ENCODE results near the gene ZCCHC24. TPM values are rescaled to one million over a fixed set of nuclear protein-coding genes. Genes with fewer than 3 reads are reported as not detected.
A peak's percentile ranks its signal among the peaks of the same experiment; 100 is the strongest.

The ZCCHC24 gene
- total RNA-seq, 1 experiment from 2014 or later = 3.8 TPM

DNA sequence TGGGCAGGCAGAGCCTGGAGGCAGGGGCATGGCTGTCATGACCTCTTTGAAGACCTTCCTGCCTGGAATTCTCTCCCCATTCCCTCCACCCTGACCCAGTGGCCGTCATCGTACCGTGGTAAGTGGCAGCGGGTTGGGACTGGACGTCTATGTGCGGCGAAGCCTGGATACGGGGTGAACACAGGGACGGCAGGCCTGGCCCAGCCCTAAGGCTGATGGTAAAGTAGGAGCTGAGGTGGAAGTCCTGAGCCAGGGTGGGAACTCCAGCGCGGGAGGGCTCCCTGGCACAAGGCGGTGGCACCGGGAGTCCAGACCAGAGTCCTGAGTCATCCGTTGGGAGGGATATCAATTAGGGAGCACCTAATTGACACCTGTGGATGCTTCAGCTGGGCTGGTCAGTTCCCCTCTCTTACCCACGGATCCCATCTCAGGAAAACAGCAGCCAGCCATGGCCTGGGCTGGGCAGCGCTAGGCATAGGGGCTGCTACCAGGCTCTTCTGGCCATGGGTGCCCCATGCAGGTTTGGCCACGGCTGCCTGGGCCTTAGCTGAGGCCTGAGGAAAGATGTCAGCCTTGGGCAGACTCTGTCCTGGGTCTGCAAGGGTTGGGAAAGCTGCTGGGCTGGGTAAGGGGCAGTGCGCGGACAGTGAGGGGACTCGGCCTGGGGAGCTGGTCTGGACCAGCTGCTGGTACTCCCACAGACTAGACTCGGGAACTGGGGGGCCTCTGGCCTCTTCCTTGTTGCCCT lies 94.8 kb downstream of the ZCCHC24 start:
- H4K20me1 ChIP-seq (ENCODE audit: control insufficient read depth, insufficient read depth, insufficient read length) = no peaks in the 10 kb centered on the region
- H2BK20ac ChIP-seq (ENCODE audit: low read depth, low read length, poor library complexity, severe bottlenecking) = no peak overlapping the region
- Mint-ChIP-seq H3K9me3 (no peaks in the 10 kb centered on the region), H3K4me1 (peaks cover 8 to 17% of the 10 kb centered on the region in 2 experiments; a peak in 3 of 4 replicates), H3K4me3 (no peak overlapping the region; a peak in 1 of 5 replicates), H3K27ac (no peak overlapping the region), H3K27me3 (ENCODE audit: low read depth) (no peaks in the 10 kb centered on the region; the same call in 1 of the 2 replicates), H3K36me3 (ENCODE audit: insufficient read depth in 1 of 3, low read depth in 3 of 3) (peaks cover 42 to 69% (median 65%) of the 10 kb centered on the region in 3 experiments; a peak in 6 of 7 replicates)
- H4K91ac ChIP-seq (ENCODE audit: insufficient read length, low read depth, low read length) = no peak overlapping the region
- 0 out of 2 replicates have a peak, but pooled peaks cover 5% of the 10 kb centered on the region for H3K4me1 ChIP-seq (ENCODE audit: insufficient read depth, low read length)
- no peak overlapping the region for H3K9ac ChIP-seq (ENCODE audit: extremely low read depth, insufficient read length, low read length)
- no peak overlapping the region for H2AFZ ChIP-seq (ENCODE audit: low read length)
- H3K9me3 ChIP-seq (ENCODE audit: control insufficient read depth, low read depth, low read length) = no peaks in the 10 kb centered on the region
- H2AK5ac ChIP-seq (ENCODE audit: insufficient read length, low read length) = no peak overlapping the region
- WGBS (ENCODE audit: extremely low coverage, insufficient read length, low lambda C conversion rate) = no CpG with 5 or more reads among the region's 21 CpGs
- H3T11ph ChIP-seq (ENCODE audit: low read length) = no peak overlapping the region
- H2BK15ac ChIP-seq (ENCODE audit: low read depth, low read length) = no peak overlapping the region
- no peaks in the 10 kb centered on the region for H3K79me2 ChIP-seq (ENCODE audit: insufficient read depth, low read length)
- TF ChIP-seq, protein P1, sequence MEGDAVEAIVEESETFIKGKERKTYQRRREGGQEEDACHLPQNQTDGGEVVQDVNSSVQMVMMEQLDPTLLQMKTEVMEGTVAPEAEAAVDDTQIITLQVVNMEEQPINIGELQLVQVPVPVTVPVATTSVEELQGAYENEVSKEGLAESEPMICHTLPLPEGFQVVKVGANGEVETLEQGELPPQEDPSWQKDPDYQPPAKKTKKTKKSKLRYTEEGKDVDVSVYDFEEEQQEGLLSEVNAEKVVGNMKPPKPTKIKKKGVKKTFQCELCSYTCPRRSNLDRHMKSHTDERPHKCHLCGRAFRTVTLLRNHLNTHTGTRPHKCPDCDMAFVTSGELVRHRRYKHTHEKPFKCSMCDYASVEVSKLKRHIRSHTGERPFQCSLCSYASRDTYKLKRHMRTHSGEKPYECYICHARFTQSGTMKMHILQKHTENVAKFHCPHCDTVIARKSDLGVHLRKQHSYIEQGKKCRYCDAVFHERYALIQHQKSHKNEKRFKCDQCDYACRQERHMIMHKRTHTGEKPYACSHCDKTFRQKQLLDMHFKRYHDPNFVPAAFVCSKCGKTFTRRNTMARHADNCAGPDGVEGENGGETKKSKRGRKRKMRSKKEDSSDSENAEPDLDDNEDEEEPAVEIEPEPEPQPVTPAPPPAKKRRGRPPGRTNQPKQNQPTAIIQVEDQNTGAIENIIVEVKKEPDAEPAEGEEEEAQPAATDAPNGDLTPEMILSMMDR (conservative IDR thresholded peaks at IDR 0.05) = no peak
- H3K18ac ChIP-seq (ENCODE audit: insufficient read length, low read depth, low read length) = no peak overlapping the region
- H3K4ac ChIP-seq (ENCODE audit: low read depth, low read length) = no peak overlapping the region
- no peak overlapping the region for H3K4me2 ChIP-seq (ENCODE audit: insufficient read depth, insufficient read length, low read length)
- peaks cover 5% of the 10 kb centered on the region for H3K23me2 ChIP-seq (ENCODE audit: insufficient read length, low read depth, low read length, poor library complexity, severe bottlenecking)
- no peak overlapping the region for H2BK5ac ChIP-seq (ENCODE audit: insufficient read length, low read length)
- no peak overlapping the region for H3K27ac ChIP-seq (ENCODE audit: insufficient read length, low read depth, low read length)
- peaks cover 5% of the 10 kb centered on the region for H3K79me1 ChIP-seq (ENCODE audit: insufficient read depth, low read depth, low read length, poor library complexity, severe bottlenecking)
- H4K8ac ChIP-seq (replicated peaks; ENCODE audit: insufficient read length, low read depth, low read length) = no peak overlapping the region
- DNase-seq = peak; percentile 17
- no peak overlapping the region for H4K5ac ChIP-seq (ENCODE audit: insufficient read length, low read depth, low read length)
- H3K14ac ChIP-seq (ENCODE audit: insufficient read depth, low read length) = no peak overlapping the region
- no peak overlapping the region for H2BK120ac ChIP-seq (ENCODE audit: low read depth, low read length, poor library complexity, severe bottlenecking)
- no peak overlapping the region for H2BK12ac ChIP-seq (ENCODE audit: insufficient read length, low read depth, low read length)
- H3K56ac ChIP-seq (ENCODE audit: insufficient read length, low read depth, low read length) = no peak overlapping the region
- H3K27me3 ChIP-seq (ENCODE audit: insufficient read depth, low read length) = no peaks in the 10 kb centered on the region
- H3K23ac ChIP-seq (ENCODE audit: insufficient read length, low read depth, low read length) = no peak overlapping the region
